Esophagus muscularis mucosa (tissue), 3 donors: ENCODE measurements around the gene RBM11.

Source experiments
- CTCF ChIP-seq, 3 experiments: fragments of 200-600 bp in 2 of 3; fragments of 450-650 bp in 1 of 3; sonication (generic) in 2 of 3; IDR thresholded peaks; one replicate each; pipeline ENCODE4 v1.5.1; 2017 to 2019; ENCODE audit warnings: antibody characterized with exemption in 3 of 3, mild to moderate bottlenecking in 2 of 3, moderate library complexity in 1 of 3
- POLR2A ChIP-seq: fragments of 450-650 bp; IDR thresholded peaks from one replicate; pipeline ENCODE4 v1.6.1; 2017; ENCODE audit warnings: antibody characterized with exemption, moderate library complexity, mild to moderate bottlenecking, low read depth

DNA sequence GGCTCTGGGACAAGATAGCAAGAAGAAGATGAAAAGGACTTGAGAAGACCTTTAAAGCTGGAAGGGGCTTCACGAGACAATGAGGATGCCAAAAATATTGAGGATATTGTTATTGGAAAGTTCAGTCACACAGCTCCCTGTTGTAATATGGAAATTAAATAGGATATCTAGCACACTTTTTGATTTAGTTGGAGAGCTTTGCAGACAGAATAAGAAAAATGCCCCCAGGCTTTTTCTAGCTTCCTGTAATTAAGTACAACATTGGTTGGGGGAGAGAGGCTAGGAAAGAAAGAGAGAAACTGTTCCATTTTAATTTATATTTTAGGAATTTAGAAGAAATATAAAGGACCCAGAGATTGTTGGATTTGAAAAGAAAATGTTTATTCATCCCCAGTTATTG, 27.5 kb downstream of the RBM11 start:
- TF ChIP-seq POLR2A (no peak), CTCF (IDR thresholded peaks at IDR 0.05) (no peak)
